IMR-90 (cell line): Measurements from ENCODE around the gene AHNAK2. TPM values are rescaled to one million over a fixed set of nuclear protein-coding genes. Genes with fewer than 3 reads are reported as not detected.
A peak's percentile ranks its signal among the peaks of the same experiment; 100 is the strongest.

ENCODE experiments used
- ATAC-seq: fragments of 200-7000 bp; cut with Tn5 transposase; 2 replicates; pipeline ENCODE4 v1.9.1; 2020; ENCODE audit warnings: low read depth, mild to moderate bottlenecking, moderate library complexity
- BruUV-seq: library from RNA; stranded (reverse); fragments of 400-500 nt; replicated peaks from 2 replicates; lab custom pipeline; 2021; lab: Mats Ljungman, UMichigan
- CTCF ChIA-PET: fragments of 300-600 bp; formaldehyde crosslinking; extraction: SDS; loops from one replicate; lab custom pipeline; 2021; ENCODE audit warnings: antibody characterized with exemption; lab: Yijun Ruan, JAX
- POLR2A ChIA-PET: fragments of 300-600 bp; sonication (Branson Sonifier 250); formaldehyde crosslinking; loops from one replicate; lab custom pipeline; 2022; ENCODE audit warnings: antibody characterized with exemption; ENCODE audit not compliant: unreplicated experiment; lab: Charles Lee
- DNase-seq: peaks from one replicate; pipeline ENCODE4 v3.0.0; 2013
- H2AFZ ChIP-seq: replicated peaks from 2 replicates; pipeline ENCODE3; 2013; ENCODE audit warnings: low read length, mild to moderate bottlenecking; ENCODE audit not compliant: poor library complexity
- H2AK5ac ChIP-seq: 2 replicates; pipeline ENCODE4 v1.6.1; 2013; ENCODE audit warnings: low read depth, low read length, inconsistent platforms
- H2AK9ac ChIP-seq: replicated peaks from 2 replicates; pipeline ENCODE3; 2013; ENCODE audit warnings: mild to moderate bottlenecking, low read depth, low read length, moderate library complexity; ENCODE audit not compliant: poor library complexity
- H2BK120ac ChIP-seq: 2 replicates; pipeline ENCODE4 v1.6.1; 2013; ENCODE audit warnings: low read depth, low read length, inconsistent platforms
- H2BK15ac ChIP-seq: 3 replicates; pipeline ENCODE4 v1.6.1; 2013; ENCODE audit warnings: low read depth, low read length, inconsistent platforms
- H2BK20ac ChIP-seq: 2 replicates; pipeline ENCODE4 v1.6.1; 2013; ENCODE audit warnings: low read depth, mild to moderate bottlenecking, inconsistent platforms, low read length, moderate library complexity
- H2BK5ac ChIP-seq: 2 replicates; pipeline ENCODE4 v1.6.1; 2013; ENCODE audit warnings: mild to moderate bottlenecking, low read depth, low read length, inconsistent platforms; ENCODE audit not compliant: poor library complexity, severe bottlenecking
- H3K14ac ChIP-seq: replicated peaks from 2 replicates; pipeline ENCODE4 v1.6.1; 2013; ENCODE audit warnings: low read depth, low read length, inconsistent platforms
- H3K18ac ChIP-seq: 2 replicates; pipeline ENCODE4 v1.6.1; 2013; ENCODE audit warnings: low read depth, low read length, control low read depth
- H3K23ac ChIP-seq: 2 replicates; pipeline ENCODE4 v1.6.1; 2013; ENCODE audit warnings: low read depth, low read length, inconsistent platforms
- H3K27ac ChIP-seq: 2 replicates; pipeline ENCODE4 v1.5.1; 2013; ENCODE audit warnings: mild to moderate bottlenecking, control low read depth, low read length; ENCODE audit not compliant: insufficient read depth
- H3K27me3 ChIP-seq: 2 replicates; pipeline ENCODE4 v1.6.1; 2013; ENCODE audit warnings: low read length; ENCODE audit not compliant: control insufficient read depth, insufficient read depth
- H3K36me3 ChIP-seq: 2 replicates; pipeline ENCODE4 v1.6.1; 2013; ENCODE audit warnings: low read length, mixed read lengths; ENCODE audit not compliant: control insufficient read depth, insufficient read depth
- H3K4ac ChIP-seq: 2 replicates; pipeline ENCODE4 v1.6.1; 2013; ENCODE audit warnings: low read depth, low read length, inconsistent platforms
- H3K4me1 ChIP-seq: 2 replicates; pipeline ENCODE4 v1.6.1; 2013; ENCODE audit warnings: low read length, mixed read lengths; ENCODE audit not compliant: control insufficient read depth, insufficient read depth
- H3K4me2 ChIP-seq: 2 replicates; pipeline ENCODE4 v1.6.1; 2013; ENCODE audit warnings: low read depth, mild to moderate bottlenecking, control low read depth, low read length, moderate library complexity
- H3K4me3 ChIP-seq: 2 replicates; pipeline ENCODE4 v1.5.1; 2013; ENCODE audit warnings: low read depth, mild to moderate bottlenecking, control low read depth, low read length, moderate library complexity; ENCODE audit not compliant: insufficient read depth
- H3K56ac ChIP-seq: 2 replicates; pipeline ENCODE4 v1.6.1; 2013; ENCODE audit warnings: low read length, inconsistent platforms; ENCODE audit not compliant: insufficient read depth; ENCODE audit errors: extremely low read depth
- H3K79me1 ChIP-seq, 2 experiments: 2 replicates each; pipeline ENCODE4 v1.6.1; 2013; ENCODE audit warnings: low read length in 2 of 2, inconsistent platforms in 1 of 2, low read depth in 1 of 2
- H3K9ac ChIP-seq: 2 replicates; pipeline ENCODE4 v1.6.1; 2013; ENCODE audit warnings: low read depth, low read length, control low read depth
- H3K9me1 ChIP-seq: 2 replicates; pipeline ENCODE4 v1.6.1; 2013; ENCODE audit warnings: low read length, inconsistent platforms; ENCODE audit not compliant: insufficient read depth
- H3K9me3 ChIP-seq: 2 replicates; pipeline ENCODE4 v1.6.1; 2013; ENCODE audit warnings: low read length; ENCODE audit not compliant: control insufficient read depth, insufficient read depth
- H4K20me1 ChIP-seq: 2 replicates; pipeline ENCODE4 v1.6.1; 2013; ENCODE audit warnings: low read length, inconsistent platforms; ENCODE audit not compliant: insufficient read depth
- H4K5ac ChIP-seq: 2 replicates; pipeline ENCODE4 v1.6.1; 2013; ENCODE audit warnings: mild to moderate bottlenecking, low read depth, low read length, control low read depth
- H4K8ac ChIP-seq, 2 experiments: 2 replicates each; pipeline ENCODE4 v1.6.1; 2013; ENCODE audit warnings: low read depth in 2 of 2, low read length in 2 of 2, control low read depth in 1 of 2, inconsistent platforms in 1 of 2
- H4K91ac ChIP-seq: 2 replicates; pipeline ENCODE4 v1.6.1; 2013; ENCODE audit warnings: low read depth, low read length, inconsistent platforms; ENCODE audit not compliant: insufficient read depth
- BHLHE40 ChIP-seq: fragments of 150-350 bp; IDR thresholded peaks from 2 replicates; pipeline ENCODE4 v1.6.1; 2016; ENCODE audit warnings: mild to moderate bottlenecking, low read depth, low read length
- CEBPB ChIP-seq: IDR thresholded peaks from 2 replicates; pipeline ENCODE4 v1.6.1; 2012; ENCODE audit warnings: low read depth, low read length, improper control_type of control experiment
- CHD1 ChIP-seq: IDR thresholded peaks from 2 replicates; pipeline ENCODE4 v1.6.1; 2012; ENCODE audit warnings: low read depth, low read length, improper control_type of control experiment
- CTCF ChIP-seq: conservative IDR thresholded peaks from 2 replicates; pipeline ENCODE4 v1.5.1; 2012; ENCODE audit warnings: mild to moderate bottlenecking, low read depth, low read length, improper control_type of control experiment
- MAFK ChIP-seq: IDR thresholded peaks from 2 replicates; pipeline ENCODE4 v1.6.1; 2012; ENCODE audit warnings: low read depth, low read length, improper control_type of control experiment
- MAZ ChIP-seq: IDR thresholded peaks from 2 replicates; pipeline ENCODE4 v1.6.1; 2012; ENCODE audit warnings: low read depth, mild to moderate bottlenecking, low read length, improper control_type of control experiment, moderate library complexity, borderline replicate concordance
- MXI1 ChIP-seq: IDR thresholded peaks from 2 replicates; pipeline ENCODE4 v1.6.1; 2012; ENCODE audit warnings: low read depth, mild to moderate bottlenecking, low read length, moderate library complexity, borderline replicate concordance
- NFE2L2 ChIP-seq: fragments of 150-350 bp; IDR thresholded peaks from 2 replicates; pipeline ENCODE4 v1.6.1; 2016; ENCODE audit warnings: low read depth, mild to moderate bottlenecking, low read length
- POLR2A ChIP-seq: IDR thresholded peaks from 2 replicates; pipeline ENCODE4 v1.6.1; 2012; ENCODE audit warnings: mild to moderate bottlenecking, low read depth, low read length
- RCOR1 ChIP-seq: IDR thresholded peaks from 2 replicates; pipeline ENCODE4 v1.6.1; 2012; ENCODE audit warnings: mild to moderate bottlenecking, low read length, improper control_type of control experiment; ENCODE audit not compliant: insufficient replicate concordance
- RFX5 ChIP-seq: IDR thresholded peaks from 2 replicates; pipeline ENCODE4 v1.8.0; 2012; ENCODE audit warnings: low read depth, mild to moderate bottlenecking, low read length, moderate library complexity
- SMC3 ChIP-seq: fragments of 150-350 bp; IDR thresholded peaks from 2 replicates; pipeline ENCODE4 v1.6.1; 2016; ENCODE audit warnings: low read depth, mild to moderate bottlenecking, antibody characterized with exemption, low read length, moderate library complexity
- USF2 ChIP-seq: fragments of 150-350 bp; IDR thresholded peaks from 2 replicates; pipeline ENCODE4 v1.6.1; 2017; ENCODE audit warnings: mild to moderate bottlenecking, antibody characterized with exemption, low read length, low read depth
- WGBS, 2 experiments: methylation state at CpG; one replicate each; pipeline versions ENCODE4 v1.1.5 to v1.1.7; 2013; ENCODE audit warnings: missing lambda C conversion rate in 2 of 2; ENCODE audit not compliant: insufficient read length in 1 of 2; ENCODE audit errors: extremely low coverage in 2 of 2; 5-methylcytosine and 5-hydroxymethylcytosine counted together
- dilution Hi-C: fragments of 300-500 bp; cut with HindIII; formaldehyde crosslinking; loops from one replicate; pipeline ENCODE4 v1.14.3; 2018; ENCODE audit warnings: low sequenced_read_pairs; ENCODE audit not compliant: unreplicated experiment
- in situ Hi-C: fragments of 300-500 bp; cut with MboI; formaldehyde crosslinking; loops from 3 replicates; pipeline ENCODE4 v1.14.3; 2019; ENCODE audit warnings: low sequenced_read_pairs, inconsistent platforms, mixed read lengths
- intact Hi-C: fragments of 100-400 bp; cut with micrococcal nuclease; formaldehyde crosslinking; loops from 2 replicates; pipeline ENCODE4 v1.10.0; 2022
- polyA plus RNA-seq, 3 experiments: library from polyadenylated mRNA; depleted of rRNA; stranded (reverse); fragments of >200 nt; gene quantifications; 2 replicates each; pipeline ENCODE4 v1.2.3, GENCODE V29; 2012; ENCODE audit warnings: low replicate concordance in 1 of 3
- total RNA-seq: library from RNA; depleted of rRNA; stranded (reverse); fragments of >200 nt; gene quantifications from 2 replicates; pipeline ENCODE4 v1.2.3, GENCODE V29; 2012

Gene AHNAK2
- total and polyA plus RNA-seq, 2 of the 4 experiments (the other 2 are of a cell fraction) = 2.6 to 7.9 TPM

DNA sequence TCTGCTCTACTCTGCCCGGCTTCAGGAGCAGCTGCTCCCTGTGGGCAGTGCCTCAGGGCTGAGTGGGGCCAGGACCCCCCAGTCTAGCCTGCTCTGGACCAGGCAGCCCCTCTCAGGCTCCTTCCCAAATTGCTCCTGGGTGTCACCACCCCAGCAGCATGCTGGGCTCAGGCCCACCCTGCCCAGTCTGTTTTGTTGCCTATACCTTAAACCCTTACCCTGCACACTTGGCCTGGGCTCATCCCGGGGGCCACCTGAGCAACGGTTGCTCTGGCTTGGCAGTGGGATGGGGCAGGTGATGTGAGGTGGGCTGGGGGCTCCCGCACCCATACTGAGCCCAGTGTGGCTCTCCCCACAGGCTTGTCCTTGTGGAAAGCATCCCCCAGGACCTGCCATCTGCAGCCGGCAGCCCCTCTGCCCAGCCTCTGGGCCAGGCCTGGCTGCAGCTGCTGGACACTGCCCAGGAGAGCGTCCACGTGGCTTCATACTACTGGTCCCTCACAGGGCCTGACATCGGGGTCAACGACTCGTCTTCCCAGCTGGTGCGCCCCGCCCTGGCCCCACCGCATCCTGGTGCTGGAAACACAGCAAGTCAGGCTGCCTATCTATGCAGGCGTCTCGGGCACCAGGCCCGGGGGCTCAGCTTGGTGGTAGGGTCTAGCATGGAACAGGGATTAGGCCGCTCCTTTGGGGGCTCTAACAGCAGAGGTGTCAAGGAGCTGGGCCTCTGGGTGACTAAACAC is 49.6 kb downstream of the AHNAK2 start:
- intact Hi-C loops = no loop called here

More for the DNA sequence above, 49.6 kb downstream of the AHNAK2 start:
- Histone ChIP-seq H2BK15ac (no peak overlapping the region), H3K56ac (no peak overlapping the region), H3K27ac (no peak overlapping the region), H4K20me1 (no peaks in the 10 kb centered on the region), H2BK20ac (no peak overlapping the region), H3K9me3 (peaks cover 6% of the 10 kb centered on the region; the same call in 1 of the 2 replicates), H2AK9ac (peak overlapping the region; percentile 78), H3K4me2 (no peak overlapping the region), H3K27me3 (peaks cover 36% of the 10 kb centered on the region; the same call in 1 of the 2 replicates), H3K18ac (no peak overlapping the region), H4K8ac (no peak overlapping the region), H3K9ac (no peak overlapping the region), H3K14ac (no peak overlapping the region), H2BK120ac (no peak overlapping the region), H3K4me3 (no peak overlapping the region), H3K9me1 (no peaks in the 10 kb centered on the region), H2AK5ac (no peak overlapping the region), H4K5ac (no peak overlapping the region), H3K36me3 (no peaks in the 10 kb centered on the region), H4K91ac (no peak overlapping the region), H3K4me1 (peaks cover 2% of the 10 kb centered on the region; the same call in 1 of the 2 replicates), H3K4ac (no peak overlapping the region), H3K23ac (no peak overlapping the region), H3K79me1 (no peaks in the 10 kb centered on the region), H2AFZ (no peak overlapping the region), H2BK5ac (no peak overlapping the region)
- ATAC-seq (no peak), DNase-seq (no peak)
- ChIA-PET CTCF (interaction anchor here (0.9 kb wide), 1 partner anchor 33 kb away, joined by 3 read pairs; no protein-coding TSS in a partner anchor), POLR2A (no interaction called here)
- dilution Hi-C loops = no loop called here
- TF ChIP-seq RFX5 (no peak), BHLHE40 (no peak), POLR2A (no peak), USF2 (no peak), MXI1 (no peak), SMC3 (no peak), RCOR1 (no peak), NFE2L2 (no peak), MAZ (no peak), CHD1 (no peak), CEBPB (no peak), CTCF (no peak), MAFK (no peak)
- in situ Hi-C loops = no loop called here
- 70% methylated on average over 8 of the region's 17 CpGs; no CpG with 5 or more reads in 1 of the 2 experiments for WGBS, 2 experiments
- no TSS peak for BruUV-seq
